Stimulated activated naive CD8-positive, alpha-beta T cell treated with anti-CD3 and anti-CD28 coated beads, Interleukin-15, amount 100 ng/mL, for 72 hours (primary cell): ENCODE results near the gene TMSB4X.
A peak's percentile ranks its signal among the peaks of the same experiment; 100 is the strongest.

ENCODE experiments used
- ATAC-seq: fragments of 150-1000 bp; cut with Tn5 transposase; 2 replicates; pipeline ENCODE4 v1.10.0; 2021; ENCODE audit warnings: mild to moderate bottlenecking, moderate library complexity
- DNase-seq, 2 donors: peaks; one replicate each; pipeline ENCODE4 v3.0.0; 2021 to 2022
- H3K27ac Mint-ChIP-seq, 2 donors: one replicate each; pipeline ENCODE4 v1.8.0; 2022; ENCODE audit warnings: mild to moderate bottlenecking in 2 of 2, mixed read lengths in 2 of 2, moderate library complexity in 2 of 2
- H3K27me3 Mint-ChIP-seq: one replicate; pipeline ENCODE4 v1.8.0; 2022; ENCODE audit warnings: mixed read lengths
- H3K4me1 Mint-ChIP-seq: one replicate; pipeline ENCODE4 v1.8.0; 2022; ENCODE audit warnings: mild to moderate bottlenecking, mixed read lengths
- H3K4me3 Mint-ChIP-seq, 2 donors: one replicate each; pipeline ENCODE4 v1.8.0; 2022; ENCODE audit warnings: mild to moderate bottlenecking in 2 of 2, mixed read lengths in 2 of 2, moderate library complexity in 1 of 2
- H3K9me3 Mint-ChIP-seq, 2 donors: one replicate each; pipeline ENCODE4 v1.8.0; 2022; ENCODE audit warnings: mixed read lengths in 2 of 2

Gene TMSB4X

GRCh38 chrX:12992544-12993118, 17.7 kb downstream of the TMSB4X start:
- ATAC-seq = no peak
- H3K9me3 Mint-ChIP-seq = no peaks in the 10 kb centered on the region
- peaks cover 50% of the 10 kb centered on the region for H3K4me1 Mint-ChIP-seq
- no peak overlapping the region for H3K27ac Mint-ChIP-seq
- H3K4me3 Mint-ChIP-seq = peak overlapping the region; percentile 8 to 9
- no peak for DNase-seq
- no peaks in the 10 kb centered on the region for H3K27me3 Mint-ChIP-seq

DNA sequence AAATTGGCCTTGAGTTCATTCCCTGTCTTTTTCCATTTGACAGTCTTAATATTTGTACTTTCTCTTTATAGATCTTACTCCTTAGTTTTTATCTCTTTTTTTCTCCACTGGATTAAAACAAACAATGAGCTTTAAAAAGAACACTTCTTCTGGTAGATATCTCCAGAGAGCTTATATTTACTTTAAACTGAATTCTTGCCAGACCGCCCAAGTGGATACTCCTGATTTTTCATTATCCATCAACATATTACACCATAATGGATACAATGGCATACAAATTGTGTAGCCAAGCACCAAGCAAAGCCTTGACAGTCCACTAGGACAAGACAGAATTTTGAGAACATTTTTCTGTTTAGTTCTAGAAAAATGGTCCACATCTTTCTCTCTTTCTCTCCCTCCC, 18.9 kb downstream of the TMSB4X start:
- H3K4me3 Mint-ChIP-seq = no peak overlapping the region
- H3K27me3 Mint-ChIP-seq = no peaks in the 10 kb centered on the region
- DNase-seq (no peak), ATAC-seq (no peak)
- peaks cover 51% of the 10 kb centered on the region for H3K4me1 Mint-ChIP-seq
- H3K27ac Mint-ChIP-seq = no peak overlapping the region
- no peaks in the 10 kb centered on the region for H3K9me3 Mint-ChIP-seq

DNA sequence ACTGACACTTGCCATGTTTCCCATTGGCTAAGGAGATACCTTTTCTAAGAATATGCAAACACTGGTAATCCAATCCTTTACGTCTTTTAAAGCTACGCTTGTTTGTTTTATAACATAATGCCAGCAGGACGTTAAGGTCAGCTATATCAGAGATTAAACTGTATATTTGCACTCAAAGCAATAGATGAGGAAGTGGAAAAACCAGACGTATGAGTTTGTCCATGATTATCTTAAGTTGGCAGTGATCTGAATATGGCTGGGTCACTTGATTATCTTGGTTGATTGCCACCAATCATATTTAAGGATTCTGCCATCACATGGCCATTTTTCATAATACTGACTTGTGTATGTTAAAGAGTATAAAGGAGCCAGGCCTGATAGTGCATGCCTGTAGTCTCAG, 19.4 kb downstream of the TMSB4X start:
- DNase-seq (no peak), ATAC-seq (no peak)
- no peaks in the 10 kb centered on the region for H3K27me3 Mint-ChIP-seq
- peaks cover 49% of the 10 kb centered on the region for H3K4me1 Mint-ChIP-seq
- H3K27ac Mint-ChIP-seq = no peak overlapping the region
- H3K9me3 Mint-ChIP-seq = no peaks in the 10 kb centered on the region
- H3K4me3 Mint-ChIP-seq = no peak overlapping the region

- Mint-ChIP-seq H3K4me3 (no peak overlapping the region), H3K27ac (peak overlapping the region in 1 of 2 donors; percentile 61)
These were observed 22.1 kb downstream of the TMSB4X start for GRCh38 chrX:12996934-12997435.

GRCh38 chrX:12997906-12998687, 23.2 kb downstream of the TMSB4X start:
- no peaks in the 10 kb centered on the region for H3K9me3 Mint-ChIP-seq
- ATAC-seq = no peak

More at GRCh38 chrX:12996934-12997435, 22.1 kb downstream of the TMSB4X start:
- Mint-ChIP-seq H3K9me3 (no peaks in the 10 kb centered on the region), H3K27me3 (no peaks in the 10 kb centered on the region), H3K4me1 (peaks cover 51% of the 10 kb centered on the region)
- ATAC-seq (no peak), DNase-seq (no peak)

DNA sequence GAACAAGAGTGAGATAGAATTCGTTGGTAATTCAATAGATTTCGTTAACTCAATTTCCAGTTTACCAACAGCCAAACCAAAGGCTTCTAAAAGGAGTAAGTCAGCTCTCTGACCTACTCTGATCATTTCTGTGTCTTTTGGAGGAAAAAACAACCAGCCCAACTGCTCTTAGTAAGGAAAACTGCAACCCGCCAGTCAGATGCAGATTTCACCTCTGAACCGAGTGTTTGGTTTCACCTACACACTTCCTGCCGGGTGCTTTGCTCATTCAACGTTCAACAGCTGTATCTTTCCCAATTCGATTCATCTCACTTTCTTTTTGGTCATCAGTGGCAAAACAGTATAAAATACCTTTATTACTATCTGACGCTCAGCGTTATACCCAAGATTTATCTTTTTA, 24.5 kb downstream of the TMSB4X start:
- peak overlapping the region; percentile 67 to 84 for H3K4me3 Mint-ChIP-seq
- no peaks in the 10 kb centered on the region for H3K27me3 Mint-ChIP-seq
- H3K9me3 Mint-ChIP-seq = no peaks in the 10 kb centered on the region
- peak in 1 of 2 donors; percentile 55 for DNase-seq
- H3K27ac Mint-ChIP-seq = peak overlapping the region; percentile 49 to 91
- peaks cover 59% of the 10 kb centered on the region for H3K4me1 Mint-ChIP-seq
- peak; percentile 85 for ATAC-seq

More at GRCh38 chrX:12997906-12998687, 23.2 kb downstream of the TMSB4X start:
- no peaks in the 10 kb centered on the region for H3K27me3 Mint-ChIP-seq
- peaks cover 58% of the 10 kb centered on the region for H3K4me1 Mint-ChIP-seq
- no peak for DNase-seq
- H3K4me3 Mint-ChIP-seq = peak overlapping the region; percentile 75 to 76
- peak overlapping the region; percentile 93 to 95 for H3K27ac Mint-ChIP-seq

GRCh38 chrX:13000301-13000811, 25.4 kb downstream of the TMSB4X start:
- Mint-ChIP-seq H3K9me3 (no peaks in the 10 kb centered on the region), H3K27me3 (no peaks in the 10 kb centered on the region), H3K27ac (peak overlapping the region; percentile 49 to 91), H3K4me1 (peaks cover 69% of the 10 kb centered on the region), H3K4me3 (peak overlapping the region; percentile 67 to 84)
- peak in 1 of 2 donors; percentile 37 for DNase-seq
- ATAC-seq = peak; percentile 45

- ATAC-seq = no peak
- Mint-ChIP-seq H3K27ac (peak overlapping the region in 1 of 2 donors; percentile 90), H3K4me1 (peaks cover 72% of the 10 kb centered on the region), H3K9me3 (no peaks in the 10 kb centered on the region), H3K4me3 (peak overlapping the region; percentile 49 to 71), H3K27me3 (no peaks in the 10 kb centered on the region)
- no peak for DNase-seq
These were observed 26.2 kb downstream of the TMSB4X start for GRCh38 chrX:13001097-13001496.

DNA sequence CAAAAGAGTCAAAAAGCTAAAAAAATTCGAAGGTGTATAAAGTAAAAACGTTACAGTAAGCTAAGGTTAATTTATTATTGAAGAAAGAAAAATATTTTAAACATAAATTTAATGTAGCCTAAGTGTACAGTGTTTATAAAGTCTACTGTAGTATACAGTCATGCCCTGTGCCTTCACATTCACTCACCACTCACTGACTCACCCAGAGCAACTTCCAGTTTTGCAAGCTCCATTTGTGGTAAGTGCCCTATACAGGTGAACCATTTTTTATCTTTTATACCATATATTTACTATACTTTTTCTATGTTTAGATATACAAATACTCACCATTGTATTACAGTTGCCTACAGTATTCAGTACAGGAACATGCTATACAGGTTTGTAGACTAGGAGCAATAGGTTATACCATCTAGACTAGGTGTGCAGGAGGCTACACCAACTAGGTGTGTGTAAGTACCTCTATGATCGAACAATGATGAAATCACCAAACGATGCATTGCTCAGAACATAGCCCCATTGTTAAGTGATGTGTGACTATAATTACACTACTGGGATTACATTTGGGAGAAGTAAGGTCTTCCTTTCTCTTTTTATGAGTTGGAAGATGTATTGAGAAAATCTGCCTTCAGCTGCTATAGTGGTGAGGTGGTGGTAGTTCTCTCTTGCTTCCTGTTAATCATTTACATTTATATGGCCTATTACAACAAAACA, 27.2 kb downstream of the TMSB4X start:
- Mint-ChIP-seq H3K27me3 (no peaks in the 10 kb centered on the region), H3K4me3 (no peak overlapping the region), H3K4me1 (peaks cover 69% of the 10 kb centered on the region), H3K27ac (no peak overlapping the region), H3K9me3 (no peaks in the 10 kb centered on the region)
- DNase-seq (no peak), ATAC-seq (peak; percentile 41)

DNA sequence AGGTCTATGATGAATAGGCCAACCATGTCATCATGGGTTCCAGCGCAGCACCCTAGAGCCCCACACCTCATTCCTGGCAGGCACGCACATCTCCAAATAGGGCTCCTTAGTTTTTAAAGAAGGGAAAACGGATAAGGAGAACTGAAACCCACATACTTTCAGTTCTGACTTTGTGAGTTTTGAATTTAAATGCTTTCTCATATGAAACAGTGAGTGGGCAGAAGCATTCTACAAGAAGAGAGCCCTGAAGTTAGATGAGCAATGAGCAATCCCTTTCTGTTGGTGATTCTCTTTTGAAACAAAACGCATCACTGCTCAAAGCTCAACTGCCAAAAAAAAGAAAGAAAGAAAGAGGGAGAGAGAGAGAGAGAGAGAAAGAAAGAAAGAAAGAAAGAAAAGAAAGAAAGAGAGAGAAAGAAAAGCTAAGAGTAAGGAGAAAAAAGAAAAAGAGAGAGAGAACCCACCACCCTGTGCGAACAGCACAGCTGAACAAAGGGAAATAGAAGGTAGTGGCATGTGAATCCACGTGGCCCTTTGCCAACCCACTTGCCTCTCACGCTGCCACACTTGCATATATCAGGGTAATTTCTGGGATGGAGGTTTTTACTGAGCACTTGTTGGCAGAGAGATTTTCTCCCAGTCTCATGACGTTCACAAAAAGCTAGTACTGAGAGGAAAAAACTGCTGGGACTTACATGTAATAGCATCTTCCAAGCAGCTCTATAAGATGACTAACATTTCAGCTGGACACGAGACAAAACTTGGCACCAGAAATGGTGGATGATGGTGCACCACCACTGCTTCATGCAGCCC, 31.0 kb downstream of the TMSB4X start:
- Mint-ChIP-seq H3K4me3 (peak overlapping the region; percentile 86 to 98), H3K9me3 (no peaks in the 10 kb centered on the region), H3K4me1 (peaks cover 63% of the 10 kb centered on the region), H3K27me3 (no peaks in the 10 kb centered on the region), H3K27ac (peak overlapping the region; percentile 93 to 100)
- ATAC-seq = peak; percentile 72
- no peak for DNase-seq

DNA sequence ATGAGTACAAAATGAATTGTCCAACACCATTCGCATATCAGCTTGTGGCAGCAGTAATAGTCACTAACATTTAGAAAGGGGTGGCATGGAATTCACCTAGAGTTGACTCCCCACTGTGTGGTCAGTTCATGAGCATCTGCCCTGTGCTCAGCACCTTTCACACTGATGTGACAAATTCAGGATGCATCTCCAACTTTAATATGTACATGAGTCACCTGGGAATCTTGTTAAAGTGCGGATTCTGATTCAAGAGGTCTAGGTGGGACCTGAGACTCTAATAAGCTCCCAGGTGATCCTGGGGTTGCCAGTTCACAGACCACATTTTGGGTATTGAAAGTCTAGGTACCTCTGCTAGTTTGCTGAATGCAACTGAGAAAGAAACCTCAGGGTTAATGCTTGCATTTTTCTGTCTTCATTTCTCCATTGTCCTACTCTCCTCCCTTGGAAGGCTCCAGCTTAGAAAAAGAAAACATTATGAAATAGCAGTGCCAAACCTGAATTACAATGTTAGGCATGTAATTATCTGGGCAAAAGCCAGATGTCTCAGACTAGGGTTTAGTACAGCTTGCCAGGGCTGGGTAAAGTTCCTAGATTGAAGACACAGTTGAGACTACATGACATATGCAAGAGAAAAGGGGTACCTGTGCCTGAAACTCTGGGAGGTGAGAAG, 32.7 kb downstream of the TMSB4X start:
- Mint-ChIP-seq H3K9me3 (no peaks in the 10 kb centered on the region), H3K4me1 (peaks cover 58% of the 10 kb centered on the region), H3K4me3 (peak overlapping the region in 1 of 2 donors; percentile 37), H3K27me3 (no peaks in the 10 kb centered on the region), H3K27ac (no peak overlapping the region)
- DNase-seq (no peak), ATAC-seq (no peak)

DNA sequence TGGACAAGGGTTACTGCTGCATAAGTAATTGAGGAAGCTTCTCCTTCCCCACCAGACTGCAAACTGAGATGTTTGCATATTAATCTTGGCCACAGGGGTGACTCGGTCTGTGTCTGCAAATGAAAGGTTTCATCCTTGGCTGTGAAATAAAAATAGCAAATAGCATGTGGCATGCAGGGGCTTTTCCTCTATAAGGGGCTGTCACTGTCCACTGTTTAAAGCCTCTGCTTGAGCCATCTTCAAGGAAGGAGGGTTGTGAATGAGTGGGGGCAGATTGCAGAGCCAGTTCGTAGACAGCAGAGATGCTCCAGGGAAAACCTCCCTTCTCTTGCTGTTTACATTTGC, 33.3 kb downstream of the TMSB4X start:
- no peaks in the 10 kb centered on the region for H3K9me3 Mint-ChIP-seq
- ATAC-seq = no peak
- H3K27ac Mint-ChIP-seq = no peak overlapping the region
- peaks cover 58% of the 10 kb centered on the region for H3K4me1 Mint-ChIP-seq
- no peaks in the 10 kb centered on the region for H3K27me3 Mint-ChIP-seq
- no peak for DNase-seq
- peak overlapping the region in 1 of 2 donors; percentile 37 for H3K4me3 Mint-ChIP-seq

DNA sequence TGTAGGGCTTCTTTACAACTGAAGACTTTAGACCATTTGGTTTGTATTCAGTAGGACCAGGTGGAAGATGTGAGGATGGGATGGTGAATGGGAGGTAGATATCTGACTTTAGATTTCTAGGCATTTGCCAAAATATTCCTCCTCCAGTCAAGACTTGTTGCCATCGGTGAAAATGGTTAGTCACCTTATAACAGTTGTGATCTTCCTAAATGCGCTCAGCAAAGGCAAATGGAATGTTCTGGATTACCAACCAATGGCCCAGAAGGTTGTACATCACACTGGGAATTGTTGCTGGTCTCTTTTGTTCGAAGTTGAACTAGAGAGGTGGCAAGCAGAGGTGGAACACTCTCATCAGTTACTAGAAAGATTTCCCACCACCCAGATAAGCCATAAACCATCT, 33.9 kb downstream of the TMSB4X start:
- ATAC-seq (no peak), DNase-seq (no peak)
- Mint-ChIP-seq H3K9me3 (no peaks in the 10 kb centered on the region), H3K4me3 (no peak overlapping the region), H3K4me1 (peaks cover 59% of the 10 kb centered on the region), H3K27ac (no peak overlapping the region), H3K27me3 (no peaks in the 10 kb centered on the region)

DNA sequence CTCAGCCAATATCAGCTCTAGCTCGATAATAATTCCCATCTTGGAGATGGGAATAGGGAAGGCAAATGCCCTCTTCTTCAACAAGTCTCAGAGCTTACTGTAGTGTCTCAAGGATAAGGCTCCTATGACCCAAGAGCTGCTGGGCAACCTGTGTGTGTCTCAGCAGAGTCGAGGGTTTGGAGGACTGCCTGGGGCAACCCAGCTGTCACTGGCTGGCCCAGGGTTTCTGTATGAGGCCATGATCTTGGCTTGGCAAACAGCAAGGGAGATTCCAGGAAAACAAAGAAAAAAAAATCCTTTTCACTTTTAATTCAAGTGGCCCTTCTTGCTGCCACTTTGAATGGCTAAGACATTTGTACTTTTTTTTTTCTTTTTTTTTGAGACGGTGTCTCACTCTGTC, 34.4 kb downstream of the TMSB4X start:
- H3K27ac Mint-ChIP-seq = no peak overlapping the region
- no peaks in the 10 kb centered on the region for H3K27me3 Mint-ChIP-seq

More for the DNA sequence above, 34.4 kb downstream of the TMSB4X start:
- ATAC-seq (no peak), DNase-seq (no peak)
- Mint-ChIP-seq H3K4me1 (peaks cover 61% of the 10 kb centered on the region), H3K4me3 (no peak overlapping the region), H3K9me3 (no peaks in the 10 kb centered on the region)
